SK-N-MC (cell line): ENCODE data around the gene GRIA1.

Experiments used
- DNase-seq: peaks from one replicate; pipeline ENCODE4 v3.0.0-alpha.2; 2011; ENCODE audit warnings: low read depth, low spot score
- H3K27ac ChIP-seq: fragments of 200-600 bp; sonication (generic); 2 replicates; pipeline ENCODE4 v1.5.1; 2016; ENCODE audit warnings: mixed run types
- H3K36me3 ChIP-seq: fragments of 200-600 bp; sonication (generic); 2 replicates; pipeline ENCODE4 v1.6.1; 2017; ENCODE audit warnings: antibody characterized with exemption, low read length, mixed read lengths; ENCODE audit not compliant: insufficient read depth
- H3K4me3 ChIP-seq: fragments of 200-600 bp; sonication (generic); 2 replicates; pipeline ENCODE4 v1.5.1; 2016
- H3K9ac ChIP-seq: fragments of 200-600 bp; sonication (generic); 2 replicates; pipeline ENCODE4 v1.8.0; 2017; ENCODE audit warnings: mixed run types, mixed read lengths; ENCODE audit not compliant: insufficient read length
- H3K9me3 ChIP-seq: fragments of 200-600 bp; sonication (generic); 2 replicates; pipeline ENCODE4 v1.6.1; 2017; ENCODE audit warnings: low read depth, mild to moderate bottlenecking, antibody characterized with exemption, low read length, moderate library complexity, mixed read lengths
- EZH2 ChIP-seq: fragments of 200-600 bp; sonication (generic); IDR thresholded peaks from one replicate; pipeline ENCODE4 v1.6.1; 2017; ENCODE audit warnings: antibody characterized with exemption
- FOXP2 ChIP-seq: optimal IDR thresholded peaks from 2 replicates; pipeline ENCODE3; 2011; ENCODE audit warnings: mild to moderate bottlenecking, moderate library complexity; ENCODE audit not compliant: insufficient read depth; ENCODE audit errors: extremely low read length, control extremely low read depth
- POLR2AphosphoS5 ChIP-seq: IDR thresholded peaks from 2 replicates; pipeline ENCODE4 v1.6.1; 2012; ENCODE audit warnings: mild to moderate bottlenecking, low read depth, low read length, borderline replicate concordance

GRIA1 gene

GRCh38 chr5:153461341-153461740, 29.1 kb upstream of the GRIA1 start:
- TF ChIP-seq FOXP2: no peak
- TF ChIP-seq EZH2: no peak
- TF ChIP-seq POLR2AphosphoS5: no peak
- H3K36me3 ChIP-seq: no peaks in the 10 kb centered on the region
- H3K9me3 ChIP-seq: no peaks in the 10 kb centered on the region
- DNase-seq: no peak
- H3K4me3 ChIP-seq: no peak overlapping the region
- H3K27ac ChIP-seq: no peak overlapping the region
- no peak overlapping the region for H3K9ac ChIP-seq

DNA sequence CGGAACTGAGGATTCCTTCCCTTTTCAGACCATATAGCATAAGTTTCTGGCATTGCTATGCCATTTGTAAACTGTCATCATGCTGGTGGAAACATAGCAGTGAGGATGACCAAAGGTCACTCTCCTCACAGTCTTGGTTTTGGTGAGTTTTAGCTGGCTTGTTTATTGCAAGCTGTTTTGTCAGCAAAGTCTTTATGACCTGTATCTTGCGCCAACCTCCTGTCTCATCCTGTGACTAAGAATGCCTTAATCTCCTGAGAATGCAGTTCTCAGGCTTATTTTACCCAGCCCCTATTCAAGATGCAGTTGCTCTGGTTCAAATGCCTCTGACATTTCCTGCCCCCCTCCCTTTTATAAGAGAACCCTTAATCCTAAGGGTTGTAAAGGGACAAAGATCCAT, 26.7 kb upstream of the GRIA1 start:
- H3K9me3 ChIP-seq: no peaks in the 10 kb centered on the region
- H3K36me3 ChIP-seq: no peaks in the 10 kb centered on the region
- no peak overlapping the region for H3K4me3 ChIP-seq
- TF ChIP-seq EZH2 (no peak), POLR2AphosphoS5 (no peak), FOXP2 (no peak)
- H3K27ac ChIP-seq: no peak overlapping the region
- no peak for DNase-seq
- no peak overlapping the region for H3K9ac ChIP-seq

DNA sequence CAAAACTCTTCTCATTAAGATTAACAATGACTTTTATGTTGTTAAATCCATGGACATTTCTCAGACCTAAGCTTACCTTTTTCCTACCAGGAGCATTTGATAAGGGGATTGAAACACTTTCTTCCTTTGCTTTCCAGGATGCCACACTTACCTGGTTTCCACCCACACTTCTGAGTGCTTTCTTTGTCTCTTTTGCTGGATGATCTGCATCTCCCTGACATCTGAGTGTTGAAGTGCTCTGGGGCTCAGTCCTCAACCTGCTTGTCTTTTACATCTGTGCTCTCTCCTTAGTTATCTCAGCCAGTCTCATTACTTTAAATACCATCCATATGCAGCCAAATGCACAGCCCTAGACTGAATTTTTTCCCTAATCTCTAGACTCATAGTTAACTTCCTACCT, 22.9 kb upstream of the GRIA1 start:
- no peak for DNase-seq
- no peaks in the 10 kb centered on the region for H3K9me3 ChIP-seq
- TF ChIP-seq POLR2AphosphoS5: no peak
- no peak for TF ChIP-seq FOXP2
- H3K27ac ChIP-seq: no peak overlapping the region
- no peaks in the 10 kb centered on the region for H3K36me3 ChIP-seq
- H3K4me3 ChIP-seq: no peak overlapping the region
- no peak overlapping the region for H3K9ac ChIP-seq

DNA sequence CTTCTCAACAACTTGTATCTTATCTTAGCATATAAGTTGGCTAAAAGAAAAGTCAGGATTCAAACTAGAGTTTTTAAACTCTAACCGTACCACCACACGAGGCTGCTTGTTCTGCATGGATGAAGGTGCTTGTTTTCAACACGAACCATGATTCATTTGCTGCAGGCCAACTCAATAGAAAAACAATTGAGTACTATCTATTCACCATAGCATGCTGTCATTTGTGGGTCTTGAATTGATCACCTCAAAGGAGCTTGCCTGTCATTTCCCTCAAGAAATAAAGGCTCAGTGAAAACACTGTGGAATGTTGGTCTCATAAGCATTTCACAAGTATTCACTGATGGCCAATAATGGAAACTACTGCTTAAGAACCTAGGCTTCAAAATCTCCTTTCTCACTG, 21.0 kb upstream of the GRIA1 start:
- H3K9ac ChIP-seq: no peak overlapping the region

GRCh38 chr5:153470736-153471135, 19.7 kb upstream of the GRIA1 start:
- TF ChIP-seq EZH2 (no peak), FOXP2 (no peak), POLR2AphosphoS5 (no peak)
- no peak overlapping the region for H3K4me3 ChIP-seq
- no peak for DNase-seq
- H3K9ac ChIP-seq: no peak overlapping the region
- no peak overlapping the region for H3K27ac ChIP-seq
- no peaks in the 10 kb centered on the region for H3K36me3 ChIP-seq
- no peaks in the 10 kb centered on the region for H3K9me3 ChIP-seq

More for the DNA sequence above, 21.0 kb upstream of the GRIA1 start:
- Histone ChIP-seq H3K9me3 (no peaks in the 10 kb centered on the region), H3K27ac (no peak overlapping the region), H3K36me3 (no peaks in the 10 kb centered on the region), H3K4me3 (no peak overlapping the region)
- TF ChIP-seq POLR2AphosphoS5 (no peak), EZH2 (no peak), FOXP2 (no peak)
- no peak for DNase-seq

DNA sequence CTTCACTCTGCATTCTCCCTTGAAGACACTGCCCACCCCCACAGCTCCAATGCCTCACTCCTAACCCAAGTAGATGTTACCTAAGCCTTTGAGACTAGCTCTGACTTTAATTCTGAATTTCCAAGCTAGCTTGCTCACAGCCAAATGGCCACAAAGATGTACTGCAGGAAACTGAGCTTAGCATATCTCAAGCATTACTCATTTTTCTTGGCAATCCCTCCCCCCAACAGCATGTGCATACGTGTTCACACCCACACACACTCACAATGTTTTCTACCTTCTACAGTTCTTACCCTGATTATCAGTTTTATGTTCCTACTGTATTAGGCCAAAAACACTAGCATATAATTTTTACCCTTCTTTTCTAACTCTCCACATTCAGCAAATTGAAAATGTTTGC, 13.7 kb upstream of the GRIA1 start:
- Histone ChIP-seq H3K27ac (no peak overlapping the region), H3K4me3 (no peak overlapping the region), H3K9ac (no peak overlapping the region), H3K9me3 (no peaks in the 10 kb centered on the region), H3K36me3 (no peaks in the 10 kb centered on the region)
- TF ChIP-seq EZH2: no peak
- no peak for TF ChIP-seq POLR2AphosphoS5
- TF ChIP-seq FOXP2: no peak
- no peak for DNase-seq

- no peak overlapping the region for H3K9ac ChIP-seq
- TF ChIP-seq FOXP2: no peak
- TF ChIP-seq EZH2: no peak
- TF ChIP-seq POLR2AphosphoS5: no peak
- H3K9me3 ChIP-seq: no peaks in the 10 kb centered on the region
- no peak overlapping the region for H3K27ac ChIP-seq
- H3K36me3 ChIP-seq: no peaks in the 10 kb centered on the region
- no peak for DNase-seq
- H3K4me3 ChIP-seq: no peak overlapping the region
These were observed 10.1 kb upstream of the GRIA1 start for GRCh38 chr5:153480401-153480800.

- Histone ChIP-seq H3K36me3 (no peaks in the 10 kb centered on the region), H3K4me3 (no peak overlapping the region), H3K9ac (no peak overlapping the region), H3K9me3 (no peaks in the 10 kb centered on the region), H3K27ac (no peak overlapping the region)
- no peak for TF ChIP-seq FOXP2
- TF ChIP-seq POLR2AphosphoS5: no peak
- TF ChIP-seq EZH2: no peak
- DNase-seq: no peak
These were observed 7.0 kb upstream of the GRIA1 start for GRCh38 chr5:153483482-153483881.

GRCh38 chr5:153485641-153486040, 4.8 kb upstream of the GRIA1 start:
- Histone ChIP-seq H3K27ac (no peak overlapping the region), H3K4me3 (no peak overlapping the region), H3K9me3 (no peaks in the 10 kb centered on the region), H3K9ac (no peak overlapping the region), H3K36me3 (no peaks in the 10 kb centered on the region)
- no peak for DNase-seq
- TF ChIP-seq EZH2 (no peak), FOXP2 (no peak), POLR2AphosphoS5 (no peak)
